OCI-LY3 (cell line): Measurements from ENCODE around the gene FRAS1.

ENCODE experiments used
- H2AFZ ChIP-seq: fragments of 200-600, 300-600 bp; shearing (Covaris generic); 2 replicates; pipeline ENCODE4 v1.6.0; 2014; ENCODE audit warnings: antibody characterized with exemption, low read depth, low read length
- H3K27ac ChIP-seq: fragments of 200-600, 300-600 bp; sonication (generic); 2 replicates; pipeline ENCODE4 v1.5.1; 2014; ENCODE audit warnings: mild to moderate bottlenecking, low read length, moderate library complexity, mixed read lengths
- H3K27me3 ChIP-seq: fragments of 200-600, 300-600 bp; sonication (generic); 2 replicates; pipeline ENCODE4 v1.6.1; 2014; ENCODE audit warnings: low read depth, low read length, mixed read lengths
- H3K36me3 ChIP-seq: fragments of 200-600, 300-600 bp; sonication (generic); replicated peaks from 2 replicates; pipeline ENCODE3; 2014; ENCODE audit warnings: low read depth, low read length, mixed read lengths
- H3K4me1 ChIP-seq: fragments of 300-600, 200-600 bp; sonication (generic); 2 replicates; pipeline ENCODE4 v1.6.1; 2014; ENCODE audit warnings: low read length, mixed read lengths
- H3K4me2 ChIP-seq: fragments of 200-600, 300-600 bp; sonication (generic); 2 replicates; pipeline ENCODE4 v1.6.1; 2014; ENCODE audit warnings: low read length, mixed read lengths
- H3K4me3 ChIP-seq: fragments of 300-600, 200-600 bp; sonication (generic); 2 replicates; pipeline ENCODE4 v1.5.1; 2014; ENCODE audit warnings: antibody characterized with exemption, mild to moderate bottlenecking, low read length, moderate library complexity
- H3K79me2 ChIP-seq: fragments of 300-600, 200-600 bp; shearing (Covaris generic); 2 replicates; pipeline ENCODE4 v1.6.1; 2014; ENCODE audit warnings: mild to moderate bottlenecking, low read length, mixed read lengths
- H3K9ac ChIP-seq: fragments of 300-600, 200-600 bp; shearing (Covaris generic); 2 replicates; pipeline ENCODE4 v1.6.0; 2014; ENCODE audit warnings: mild to moderate bottlenecking, low read length, moderate library complexity
- H3K9me3 ChIP-seq: fragments of 200-600, 300-600 bp; shearing (Covaris generic); 2 replicates; pipeline ENCODE4 v1.6.1; 2014; ENCODE audit warnings: low read length, mixed read lengths; ENCODE audit not compliant: insufficient read depth
- H4K20me1 ChIP-seq: fragments of 200-600, 300-600 bp; sonication (generic); 2 replicates; pipeline ENCODE4 v1.6.1; 2016; ENCODE audit warnings: low read length, mixed read lengths; ENCODE audit not compliant: insufficient read depth
- EZH2phosphoT487 ChIP-seq: fragments of 200-600 bp; shearing (Covaris generic); IDR thresholded peaks from 2 replicates; pipeline ENCODE4 v1.6.1; 2018; ENCODE audit warnings: antibody characterized with exemption, mixed run types, low read depth
- TF ChIP-seq, protein P1 (sequence below): fragments of 200-600, 300-600 bp; sonication (generic); IDR thresholded peaks from 2 replicates; pipeline ENCODE4 v1.5.1; 2014; ENCODE audit warnings: antibody characterized with exemption, low read length, low read depth

Gene FRAS1

DNA sequence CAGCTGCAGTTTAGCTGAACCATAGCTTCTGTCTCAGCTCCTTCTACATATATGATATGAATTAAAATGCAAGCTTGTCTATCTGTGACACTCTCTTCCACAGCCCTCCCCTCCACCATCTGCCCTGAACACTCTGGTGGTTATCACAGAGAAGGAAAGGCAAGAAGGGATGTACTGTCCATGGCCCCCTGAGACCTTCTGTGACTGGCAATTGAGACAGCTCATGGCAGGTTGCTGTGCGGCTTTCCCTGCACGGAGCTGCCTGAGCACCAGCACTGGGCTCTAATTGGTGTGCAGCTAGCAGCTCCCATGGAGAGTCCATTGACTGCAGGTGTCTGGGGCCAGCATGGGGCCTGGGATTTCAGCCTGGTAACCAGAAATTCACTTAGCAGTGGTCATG lies 384.6 kb downstream of the FRAS1 start:
- Histone ChIP-seq H3K9me3 (no peaks in the 10 kb centered on the region), H3K27me3 (0 out of 2 replicates have a peak, but pooled peaks cover 5% of the 10 kb centered on the region), H3K27ac (no peak overlapping the region), H3K36me3 (no peaks in the 10 kb centered on the region), H3K79me2 (no peaks in the 10 kb centered on the region), H4K20me1 (no peaks in the 10 kb centered on the region), H3K4me3 (no peak overlapping the region), H3K4me2 (no peak overlapping the region), H3K9ac (no peak overlapping the region), H2AFZ (no peak overlapping the region), H3K4me1 (no peaks in the 10 kb centered on the region)
- no peak for TF ChIP-seq EZH2phosphoT487
- TF ChIP-seq, protein P1, sequence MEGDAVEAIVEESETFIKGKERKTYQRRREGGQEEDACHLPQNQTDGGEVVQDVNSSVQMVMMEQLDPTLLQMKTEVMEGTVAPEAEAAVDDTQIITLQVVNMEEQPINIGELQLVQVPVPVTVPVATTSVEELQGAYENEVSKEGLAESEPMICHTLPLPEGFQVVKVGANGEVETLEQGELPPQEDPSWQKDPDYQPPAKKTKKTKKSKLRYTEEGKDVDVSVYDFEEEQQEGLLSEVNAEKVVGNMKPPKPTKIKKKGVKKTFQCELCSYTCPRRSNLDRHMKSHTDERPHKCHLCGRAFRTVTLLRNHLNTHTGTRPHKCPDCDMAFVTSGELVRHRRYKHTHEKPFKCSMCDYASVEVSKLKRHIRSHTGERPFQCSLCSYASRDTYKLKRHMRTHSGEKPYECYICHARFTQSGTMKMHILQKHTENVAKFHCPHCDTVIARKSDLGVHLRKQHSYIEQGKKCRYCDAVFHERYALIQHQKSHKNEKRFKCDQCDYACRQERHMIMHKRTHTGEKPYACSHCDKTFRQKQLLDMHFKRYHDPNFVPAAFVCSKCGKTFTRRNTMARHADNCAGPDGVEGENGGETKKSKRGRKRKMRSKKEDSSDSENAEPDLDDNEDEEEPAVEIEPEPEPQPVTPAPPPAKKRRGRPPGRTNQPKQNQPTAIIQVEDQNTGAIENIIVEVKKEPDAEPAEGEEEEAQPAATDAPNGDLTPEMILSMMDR, result no peak

DNA sequence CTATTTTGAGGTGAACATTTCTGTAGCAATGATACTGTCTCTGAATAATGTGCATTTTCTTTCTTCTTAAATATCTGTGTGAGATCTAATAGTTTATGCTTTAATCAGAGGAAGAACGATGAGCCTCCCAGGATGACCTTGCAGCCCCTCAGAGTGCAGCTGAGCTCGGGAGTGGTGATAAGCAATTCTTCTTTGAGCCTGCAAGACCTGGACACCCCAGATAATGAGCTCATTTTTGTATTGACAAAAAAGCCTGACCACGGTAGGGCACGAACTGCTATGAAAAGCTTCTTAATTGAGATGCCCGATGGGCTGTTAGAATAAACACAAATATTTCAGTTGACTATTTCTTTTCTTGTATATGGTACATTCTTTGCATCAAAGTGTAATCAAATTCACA lies 389.5 kb downstream of the FRAS1 start:
- Histone ChIP-seq H3K4me2 (no peak overlapping the region), H3K27ac (no peak overlapping the region), H3K4me3 (no peak overlapping the region), H3K9me3 (no peaks in the 10 kb centered on the region), H3K4me1 (no peaks in the 10 kb centered on the region), H4K20me1 (no peaks in the 10 kb centered on the region), H3K79me2 (no peaks in the 10 kb centered on the region), H3K9ac (no peak overlapping the region), H3K36me3 (no peaks in the 10 kb centered on the region), H3K27me3 (0 out of 2 replicates have a peak, but pooled peaks cover 2% of the 10 kb centered on the region), H2AFZ (no peak overlapping the region)
- TF ChIP-seq EZH2phosphoT487, result no peak
- TF ChIP-seq, protein P1, result no peak

DNA sequence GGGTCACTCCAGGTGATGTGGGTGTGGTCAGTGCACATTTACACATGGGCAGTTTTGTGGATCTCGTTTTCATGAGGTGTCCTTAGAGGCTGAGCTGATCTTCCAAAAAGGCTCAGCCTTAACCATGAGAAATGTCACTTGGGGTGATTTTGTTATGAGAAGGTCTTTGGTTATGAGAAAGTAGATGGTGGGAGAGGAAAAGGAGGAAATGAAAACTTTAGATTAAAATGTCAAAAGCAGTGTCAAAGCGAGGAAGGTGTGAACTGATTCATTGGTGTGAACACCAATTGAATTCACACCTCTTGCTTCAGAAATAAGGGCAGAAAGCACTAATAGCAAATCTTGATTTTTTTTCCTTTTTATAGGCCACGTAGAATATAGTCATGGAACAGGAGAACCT lies 394.3 kb downstream of the FRAS1 start:
- Histone ChIP-seq H3K9me3 (no peaks in the 10 kb centered on the region), H3K79me2 (no peaks in the 10 kb centered on the region), H3K36me3 (no peaks in the 10 kb centered on the region), H3K27me3 (no peaks in the 10 kb centered on the region; the same call in 1 of the 2 replicates), H3K4me3 (no peak overlapping the region), H3K4me2 (no peak overlapping the region), H3K27ac (no peak overlapping the region), H4K20me1 (no peaks in the 10 kb centered on the region), H3K4me1 (no peaks in the 10 kb centered on the region), H2AFZ (no peak overlapping the region), H3K9ac (no peak overlapping the region)
- TF ChIP-seq, protein P1, result no peak
- no peak for TF ChIP-seq EZH2phosphoT487

DNA sequence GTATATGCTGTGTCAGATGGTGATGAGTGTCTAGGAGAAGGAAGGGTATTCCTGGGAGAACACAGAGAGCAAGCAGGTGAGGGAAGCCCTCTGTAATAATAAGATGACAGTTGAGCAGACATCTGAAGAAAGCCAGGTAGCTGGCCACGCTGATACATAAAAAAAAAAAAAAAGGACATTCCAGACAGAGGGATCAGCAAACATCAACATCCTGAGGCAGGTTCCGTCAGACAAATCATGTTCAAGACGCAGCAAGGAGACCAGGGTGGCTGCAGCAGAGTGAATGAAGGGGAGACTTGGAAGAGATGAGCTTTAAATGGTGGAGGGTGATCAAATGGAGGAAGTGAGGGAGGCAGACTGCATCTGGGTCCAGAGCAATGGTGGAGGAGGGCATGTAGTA lies 396.9 kb downstream of the FRAS1 start:
- Histone ChIP-seq H3K36me3 (no peaks in the 10 kb centered on the region), H3K27ac (no peak overlapping the region)

More for the DNA sequence above, 396.9 kb downstream of the FRAS1 start:
- Histone ChIP-seq H2AFZ (no peak overlapping the region), H3K9me3 (no peaks in the 10 kb centered on the region), H3K79me2 (no peaks in the 10 kb centered on the region), H3K4me3 (no peak overlapping the region), H4K20me1 (no peaks in the 10 kb centered on the region), H3K4me2 (no peak overlapping the region), H3K27me3 (no peaks in the 10 kb centered on the region; the same call in 1 of the 2 replicates), H3K4me1 (no peaks in the 10 kb centered on the region), H3K9ac (no peak overlapping the region)
- no peak for TF ChIP-seq EZH2phosphoT487
- TF ChIP-seq, protein P1, result no peak
